Fibroblast of lung (primary cell): Measurements from ENCODE around the gene KDM2B.
"Not testable (repeated sequence)": the region's sequence is repeated elsewhere in the genome, so short reads cannot be mapped to it uniquely, and the experiment has no call there.

Experiments used
- EZH2 ChIP-seq: IDR thresholded peaks from 2 replicates; pipeline ENCODE4 v1.5.1; 2012; ENCODE audit warnings: low read length, control low read depth, mild to moderate bottlenecking; ENCODE audit errors: missing control alignments
- TF ChIP-seq, protein P1 (sequence below), 2 donors: IDR thresholded peaks in 1 of 2; conservative IDR thresholded peaks in 1 of 2; 1 replicate in 1 of 2; 2 replicates in 1 of 2; pipeline ENCODE4 v1.5.1; 2011 to 2012; ENCODE audit warnings: low read length in 2 of 2, control low read depth in 1 of 2, inconsistent platforms in 1 of 2, low read depth in 1 of 2, mild to moderate bottlenecking in 1 of 2

DNA sequence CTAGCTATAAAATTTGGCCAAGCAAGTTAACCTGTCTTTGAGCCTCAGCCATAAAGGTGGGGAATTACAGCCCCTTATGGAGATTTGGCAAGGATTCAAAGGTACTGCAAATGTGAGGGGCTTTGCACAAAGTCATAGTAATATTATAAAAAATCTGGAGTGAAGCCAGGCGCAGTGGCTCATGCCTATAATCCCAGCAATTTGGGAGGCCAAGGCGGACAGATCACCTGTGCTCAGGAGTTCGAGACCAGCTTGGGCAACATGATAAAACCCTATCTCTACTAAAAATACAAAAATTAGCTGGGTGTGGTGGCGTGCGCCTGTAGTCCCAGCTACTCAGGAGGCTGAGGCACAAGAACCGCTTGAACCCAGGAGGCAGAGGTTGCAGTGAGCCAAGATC is 4.1 kb upstream of the KDM2B start:
- TF ChIP-seq EZH2, result not testable (repeated sequence)
- TF ChIP-seq, protein P1, sequence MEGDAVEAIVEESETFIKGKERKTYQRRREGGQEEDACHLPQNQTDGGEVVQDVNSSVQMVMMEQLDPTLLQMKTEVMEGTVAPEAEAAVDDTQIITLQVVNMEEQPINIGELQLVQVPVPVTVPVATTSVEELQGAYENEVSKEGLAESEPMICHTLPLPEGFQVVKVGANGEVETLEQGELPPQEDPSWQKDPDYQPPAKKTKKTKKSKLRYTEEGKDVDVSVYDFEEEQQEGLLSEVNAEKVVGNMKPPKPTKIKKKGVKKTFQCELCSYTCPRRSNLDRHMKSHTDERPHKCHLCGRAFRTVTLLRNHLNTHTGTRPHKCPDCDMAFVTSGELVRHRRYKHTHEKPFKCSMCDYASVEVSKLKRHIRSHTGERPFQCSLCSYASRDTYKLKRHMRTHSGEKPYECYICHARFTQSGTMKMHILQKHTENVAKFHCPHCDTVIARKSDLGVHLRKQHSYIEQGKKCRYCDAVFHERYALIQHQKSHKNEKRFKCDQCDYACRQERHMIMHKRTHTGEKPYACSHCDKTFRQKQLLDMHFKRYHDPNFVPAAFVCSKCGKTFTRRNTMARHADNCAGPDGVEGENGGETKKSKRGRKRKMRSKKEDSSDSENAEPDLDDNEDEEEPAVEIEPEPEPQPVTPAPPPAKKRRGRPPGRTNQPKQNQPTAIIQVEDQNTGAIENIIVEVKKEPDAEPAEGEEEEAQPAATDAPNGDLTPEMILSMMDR (conservative IDR thresholded peaks at IDR 0.05 in 1 of 2, IDR thresholded peaks at IDR 0.05 in 1 of 2; ENCODE audit: low read depth in 1 of 2, low read length in 2 of 2), result not testable (repeated sequence)
